ENCODE measurements around the gene HSPB6. TPM values are rescaled to one million over a fixed set of nuclear protein-coding genes. Genes with fewer than 3 reads are reported as not detected.
"Not testable (repeated sequence)": the region's sequence is repeated elsewhere in the genome, so short reads cannot be mapped to it uniquely, and the experiment has no call there.

Gene HSPB6
- total RNA-seq, 1 experiment from 2014 or later = 0.93 TPM

- TF ChIP-seq CTCF (IDR thresholded peaks at IDR 0.05 in 2 of 3, conservative IDR thresholded peaks at IDR 0.05 in 1 of 3; ENCODE audit: borderline replicate concordance in 1 of 3, insufficient read depth in 1 of 3, low read depth in 2 of 3, low read length in 2 of 3) (no peak), JUND (IDR thresholded peaks at IDR 0.05) (no peak), ZNF274 (IDR thresholded peaks at IDR 0.05; ENCODE audit: low read depth, low read length) (no peak), ZFX (IDR thresholded peaks at IDR 0.05) (no peak), EZH2 (IDR thresholded peaks at IDR 0.05) (no peak), TCF7L2 (IDR thresholded peaks at IDR 0.05; ENCODE audit: borderline replicate concordance, extremely low read depth, insufficient read depth, insufficient read length) (no peak)
- TF ChIP-seq, protein P1, sequence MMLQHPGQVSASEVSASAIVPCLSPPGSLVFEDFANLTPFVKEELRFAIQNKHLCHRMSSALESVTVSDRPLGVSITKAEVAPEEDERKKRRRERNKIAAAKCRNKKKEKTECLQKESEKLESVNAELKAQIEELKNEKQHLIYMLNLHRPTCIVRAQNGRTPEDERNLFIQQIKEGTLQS (IDR thresholded peaks at IDR 0.05) = no peak
These were observed 16.4 kb upstream of the HSPB6 start (continued) for GRCh38 chr19:35773020-35773806.

- H3K27me3 ChIP-seq (ENCODE audit: insufficient read depth, low read length); ATAC-seq; H3K9me3 ChIP-seq (ENCODE audit: control insufficient read depth in 1 of 2, insufficient read depth in 1 of 2, low read depth in 1 of 2, low read length in 2 of 2); H3K36me3 ChIP-seq (ENCODE audit: control insufficient read depth in 1 of 2, insufficient read depth in 2 of 2, low read length in 2 of 2); CTCF ChIA-PET; H3K4me3 ChIP-seq (replicated peaks in 1 of 2; ENCODE audit: low read depth in 1 of 2, low read length in 2 of 2); DNase-seq (ENCODE audit: low read depth, low spot score); H3K9me2 ChIP-seq (ENCODE audit: insufficient read depth); H4K20me1 ChIP-seq (ENCODE audit: insufficient read depth); H2AFZ ChIP-seq (ENCODE audit: low read depth, low read length, poor library complexity, severe bottlenecking); RAD21 ChIA-PET (ENCODE audit: low non-redundant PET in 1 of 2, low total read pairs in 2 of 2, uncharacterized antibody in 2 of 2, unreplicated experiment in 2 of 2); H3K27ac ChIP-seq (ENCODE audit: low read depth, low read length); H3K79me2 ChIP-seq (ENCODE audit: insufficient read depth, low read length); BruUV-seq (replicated peaks); H3K4me2 ChIP-seq (ENCODE audit: low read length); H3K9ac ChIP-seq (ENCODE audit: low read length); intact Hi-C loops (cut with micrococcal nuclease): not testable (repeated sequence)
- H3K4me1 ChIP-seq (ENCODE audit: control insufficient read depth in 1 of 2, insufficient read depth in 2 of 2, low read length in 2 of 2) = peaks cover 9 to 16% of the 10 kb centered on the region in 2 experiments; a peak in 3 of 4 replicates
- POLR2A ChIA-PET = interaction anchor here (1.1 kb wide), 1 partner anchor 12 kb away, joined by 3 read pairs; no protein-coding TSS in a partner anchor
These were observed 15.5 kb upstream of the HSPB6 start for GRCh38 chr19:35772362-35772761.
